Psoas muscle (tissue), 8 donors: Measurements from ENCODE around the gene EXOC2. TPM values are rescaled to one million over a fixed set of nuclear protein-coding genes. Genes with fewer than 3 reads are reported as not detected.

Experiments
- ATAC-seq, 4 donors: fragments of 200-7000 bp; cut with Tn5 transposase; one replicate each; pipeline ENCODE4 v1.9.1; 2020; ENCODE audit warnings: moderate library complexity in 3 of 4, mild to moderate bottlenecking in 2 of 4
- DNase-seq, 2 donors: peaks; one replicate each; pipeline ENCODE4 v3.0.0-alpha.2; 2020
- H3K27ac ChIP-seq: fragments of 200-600 bp; one replicate; pipeline ENCODE4 v1.8.0; 2022
- H3K27me3 ChIP-seq, 3 donors: fragments of 200-600 bp in 1 of 3; one replicate each; pipeline versions ENCODE4 v1.6.1 to v1.8.0; 2013 to 2022; ENCODE audit warnings: low read length in 2 of 3, mild to moderate bottlenecking in 2 of 3, moderate library complexity in 1 of 3; ENCODE audit not compliant: insufficient read depth in 3 of 3
- H3K36me3 ChIP-seq, 2 donors: fragments of 200-600 bp in 1 of 2; one replicate each; pipeline versions ENCODE4 v1.6.1 to v1.8.0; 2013 to 2022; ENCODE audit warnings: low read depth in 1 of 2, mild to moderate bottlenecking in 1 of 2, moderate library complexity in 1 of 2; ENCODE audit not compliant: insufficient read depth in 1 of 2
- H3K4me1 ChIP-seq: fragments of 200-600 bp; one replicate; pipeline ENCODE4 v1.8.0; 2022
- H3K4me3 ChIP-seq: fragments of 200-600 bp; one replicate; pipeline ENCODE4 v1.8.0; 2022; ENCODE audit warnings: mild to moderate bottlenecking
- H3K9me3 ChIP-seq: fragments of 200-600 bp; one replicate; pipeline ENCODE4 v1.8.0; 2022
- WGBS, 3 donors: extraction: QIAGEN DNeasy Blood & Tissue Kit; methylation state at CpG; one replicate each; pipeline versions ENCODE4 v1.1.6 to v1.1.7; 2013; 5-methylcytosine and 5-hydroxymethylcytosine counted together
- intact Hi-C, 2 donors: fragments of 100-400 bp; cut with DNase I; formaldehyde crosslinking; loops; one replicate each; pipeline versions ENCODE4 v1.11.0 to v1.14.2; 2022
- polyA plus RNA-seq, 3 donors: library from polyadenylated mRNA; stranded (reverse); fragments of 200-250 nt; gene quantifications; one replicate each; pipeline ENCODE4 v1.2.3, GENCODE V29; 2013
- total RNA-seq, 4 donors: library from RNA; stranded (reverse); fragmentation: NEBNext Ultra II Directional in 2 of 4; extraction: Animal tissue kit (Norgen Biotek cat#: 25700) in 2 of 4; gene quantifications; one replicate each; pipeline versions ENCODE4 v1.2.1 to v1.2.4, GENCODE V29; 2021 to 2023
- TF ChIP-seq, protein P1 (sequence below): fragments of 200-600 bp; IDR thresholded peaks from one replicate; pipeline ENCODE4 v1.8.0; 2022; ENCODE audit warnings: antibody characterized with exemption
- donor health status: healthy with polysubstance abuse.
- donor health status: DM: no; HTN: no; CAD: no; lungs with moderate emphysema.
- donor health status: Bipolar disorder and iron deficiency.
- donor health status: healthy.
- donor health status: DM: yes; HTN: yes; CAD: no.
- donor health status: DM: no; HTN: no; CAD: no.
- donor health status: DM: no; HTN: no; CAD: no.
- donor health status: DM: yes; HTN: yes; CAD: no.

Gene EXOC2
- total and polyA plus RNA-seq, 7 donors, result 5.7 to 15.9 (median 8.0) TPM

DNA sequence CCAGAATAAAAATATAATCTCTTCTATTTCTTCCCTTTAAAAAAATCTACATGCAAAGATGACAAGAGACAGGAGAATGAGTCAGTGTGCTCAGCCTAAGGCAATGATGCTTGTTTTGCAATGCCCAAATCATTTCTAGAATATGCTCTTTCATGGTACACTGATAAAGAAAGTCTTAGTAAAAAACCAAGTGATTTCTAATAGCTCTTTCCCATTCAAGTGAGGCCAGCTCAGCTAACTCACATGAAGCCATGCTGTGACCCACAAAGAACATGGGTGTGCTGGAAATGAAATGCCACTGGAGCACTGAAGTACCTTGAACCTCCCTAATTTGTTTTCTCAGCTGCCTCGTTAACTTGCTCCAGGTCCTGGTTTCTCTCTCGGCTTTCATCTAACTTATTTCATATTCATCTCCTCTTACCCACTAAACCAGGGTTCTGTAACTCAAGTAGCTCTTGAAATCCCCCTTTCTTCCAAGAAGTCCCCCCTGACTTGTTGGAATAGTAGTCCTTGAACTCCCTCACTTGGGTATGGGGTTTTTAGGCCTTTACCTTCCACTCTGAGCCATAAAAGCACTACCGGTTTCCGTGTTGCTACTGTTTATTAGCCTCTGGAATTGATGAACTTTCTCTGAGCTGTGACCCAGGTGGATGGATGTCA, 208.7 kb downstream of the EXOC2 start:
- Histone ChIP-seq H3K4me3 (no peak overlapping the region), H3K9me3 (no peaks in the 10 kb centered on the region), H3K4me1 (no peaks in the 10 kb centered on the region), H3K27me3 (peaks cover 0 to 4% (median 0%) of the 10 kb centered on the region in 3 donors), H3K27ac (no peak overlapping the region), H3K36me3 (peaks cover 0 to 33% of the 10 kb centered on the region in 2 donors)
- DNase-seq, result no peak
- intact Hi-C loops, result no loop called here
- ATAC-seq, result no peak
- TF ChIP-seq, protein P1, sequence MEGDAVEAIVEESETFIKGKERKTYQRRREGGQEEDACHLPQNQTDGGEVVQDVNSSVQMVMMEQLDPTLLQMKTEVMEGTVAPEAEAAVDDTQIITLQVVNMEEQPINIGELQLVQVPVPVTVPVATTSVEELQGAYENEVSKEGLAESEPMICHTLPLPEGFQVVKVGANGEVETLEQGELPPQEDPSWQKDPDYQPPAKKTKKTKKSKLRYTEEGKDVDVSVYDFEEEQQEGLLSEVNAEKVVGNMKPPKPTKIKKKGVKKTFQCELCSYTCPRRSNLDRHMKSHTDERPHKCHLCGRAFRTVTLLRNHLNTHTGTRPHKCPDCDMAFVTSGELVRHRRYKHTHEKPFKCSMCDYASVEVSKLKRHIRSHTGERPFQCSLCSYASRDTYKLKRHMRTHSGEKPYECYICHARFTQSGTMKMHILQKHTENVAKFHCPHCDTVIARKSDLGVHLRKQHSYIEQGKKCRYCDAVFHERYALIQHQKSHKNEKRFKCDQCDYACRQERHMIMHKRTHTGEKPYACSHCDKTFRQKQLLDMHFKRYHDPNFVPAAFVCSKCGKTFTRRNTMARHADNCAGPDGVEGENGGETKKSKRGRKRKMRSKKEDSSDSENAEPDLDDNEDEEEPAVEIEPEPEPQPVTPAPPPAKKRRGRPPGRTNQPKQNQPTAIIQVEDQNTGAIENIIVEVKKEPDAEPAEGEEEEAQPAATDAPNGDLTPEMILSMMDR, result no peak
- WGBS, 3 donors, result 93 to 97% (median 95%) methylated on average over 4 of the region's 4 CpGs

DNA sequence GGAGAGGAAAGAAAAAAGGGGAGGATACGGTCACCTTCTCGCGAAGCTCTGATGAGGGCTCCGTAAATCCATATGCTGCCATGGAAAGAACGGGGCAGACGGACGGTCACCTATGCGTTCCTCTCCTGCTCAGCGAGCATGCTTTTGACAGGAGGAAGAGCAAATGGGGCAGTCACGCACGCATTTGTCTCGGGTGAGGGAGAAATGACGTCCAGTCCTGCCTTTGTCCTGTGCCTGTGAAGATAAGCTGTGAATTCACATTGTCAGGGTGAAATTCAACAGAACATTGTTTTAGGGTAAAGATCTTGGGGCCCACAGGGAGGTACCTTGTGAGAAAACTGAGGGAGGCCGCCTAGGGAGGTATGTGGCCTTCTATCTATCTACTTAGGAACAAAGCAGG, 217.6 kb downstream of the EXOC2 start:
- no peak for DNase-seq
- WGBS, 3 donors, result 40 to 49% (median 41%) methylated on average over 14 of the region's 14 CpGs
- no peaks in the 10 kb centered on the region for H3K9me3 ChIP-seq
- H3K27me3 ChIP-seq, result no peaks in the 10 kb centered on the region
- no peak overlapping the region for H3K4me3 ChIP-seq
- TF ChIP-seq, protein P1, result no peak
- intact Hi-C loops, result no loop called here
- H3K36me3 ChIP-seq, result no peaks in the 10 kb centered on the region
- ATAC-seq, result no peak
- H3K27ac ChIP-seq, result no peak overlapping the region
- no peaks in the 10 kb centered on the region for H3K4me1 ChIP-seq

DNA sequence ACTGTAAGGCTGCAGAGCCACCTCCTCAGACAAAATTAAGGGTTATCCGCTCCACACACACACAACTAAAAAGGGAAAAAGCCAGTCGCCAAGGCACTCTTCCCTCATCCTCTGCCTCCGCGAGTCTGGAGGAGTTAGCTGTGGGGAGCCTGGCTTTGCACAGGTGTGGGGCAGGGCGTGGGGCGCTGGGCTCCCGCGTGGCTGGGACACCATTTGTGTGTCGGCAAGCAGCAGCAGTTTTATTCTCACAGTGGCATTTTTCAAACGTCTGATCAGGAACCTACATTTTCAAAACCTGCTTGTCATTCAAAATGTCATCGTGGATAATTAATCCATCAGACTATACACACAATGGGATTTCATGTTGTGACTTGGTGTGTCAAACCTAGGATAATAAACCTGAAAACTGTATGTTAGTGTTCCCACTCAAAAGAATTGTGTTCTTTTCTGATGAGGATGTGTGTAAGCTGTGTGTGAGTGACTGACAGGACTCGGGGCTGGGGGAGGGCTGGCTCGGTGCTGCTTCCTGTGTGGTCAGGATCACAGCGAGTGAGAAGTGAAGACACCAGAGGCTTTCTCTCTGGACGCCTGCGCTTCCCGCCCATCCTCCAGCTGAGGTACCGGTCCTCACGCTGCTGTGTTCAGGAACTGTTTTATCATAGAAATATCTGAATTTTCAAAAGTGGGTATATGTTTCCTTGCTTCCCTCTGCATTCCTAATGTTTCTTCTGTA, 218.3 kb downstream of the EXOC2 start:
- ATAC-seq, result no peak
- no peak for DNase-seq
- no peak overlapping the region for H3K4me3 ChIP-seq
- TF ChIP-seq, protein P1, result no peak
- WGBS, 3 donors, result 44 to 53% (median 45%) methylated on average over 19 of the region's 19 CpGs
- H3K9me3 ChIP-seq, result no peaks in the 10 kb centered on the region
- H3K36me3 ChIP-seq, result no peaks in the 10 kb centered on the region
- no peaks in the 10 kb centered on the region for H3K27me3 ChIP-seq
- no peak overlapping the region for H3K27ac ChIP-seq
- intact Hi-C loops, result no loop called here
- no peaks in the 10 kb centered on the region for H3K4me1 ChIP-seq

DNA sequence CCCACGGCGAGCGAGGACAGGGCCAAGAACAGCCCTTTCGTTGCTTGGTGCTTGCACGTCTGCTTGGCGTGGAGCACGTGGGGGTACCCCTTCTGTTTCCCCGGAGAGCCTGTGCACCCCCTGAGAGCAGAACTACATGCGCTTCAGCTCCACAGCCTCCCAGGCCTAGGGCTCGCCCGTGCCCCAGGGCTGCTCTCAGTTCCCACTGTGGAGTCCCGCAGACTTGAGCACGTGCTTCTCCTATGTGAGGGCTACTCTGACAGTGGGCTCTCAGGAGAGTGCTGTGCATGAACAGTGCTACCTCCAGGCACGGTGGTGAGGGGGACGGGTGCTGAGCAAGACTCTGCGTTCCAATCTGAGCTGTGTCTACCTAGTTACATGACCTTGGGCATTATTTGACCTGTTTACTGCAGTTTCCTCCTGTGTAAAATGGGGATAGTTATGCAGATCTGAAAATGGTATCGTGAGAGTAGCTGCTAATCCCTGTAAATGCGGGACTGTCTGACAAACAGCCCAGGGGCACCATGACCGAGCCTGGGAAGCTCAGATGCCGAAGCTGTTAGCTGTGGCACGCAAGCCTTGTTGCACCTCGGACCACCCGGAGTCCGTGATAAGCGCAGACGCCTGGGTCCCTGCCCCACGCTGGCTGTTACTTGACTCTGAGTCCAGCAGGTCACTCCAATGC, 219.0 kb downstream of the EXOC2 start:
- Histone ChIP-seq H3K36me3 (no peaks in the 10 kb centered on the region), H3K27me3 (no peaks in the 10 kb centered on the region), H3K4me1 (no peaks in the 10 kb centered on the region), H3K27ac (no peak overlapping the region), H3K9me3 (no peaks in the 10 kb centered on the region), H3K4me3 (no peak overlapping the region)
- TF ChIP-seq, protein P1, result no peak
- WGBS, 3 donors, result 74 to 75% (median 74%) methylated on average over 27 of the region's 27 CpGs
- intact Hi-C loops, result no loop called here
- DNase-seq (no peak), ATAC-seq (no peak)
